Ascending aorta (tissue), 2 donors: ENCODE data around the gene KIRREL1. TPM values are rescaled to one million over a fixed set of nuclear protein-coding genes. Genes with fewer than 3 reads are reported as not detected.

Source experiments
- DNase-seq, 2 donors: peaks; one replicate each; pipeline ENCODE4 v3.0.0-alpha.2; 2019; ENCODE audit warnings: low spot score in 2 of 2
- H3K27ac ChIP-seq, 2 donors: fragments of 200-600 bp; sonication (generic); one replicate each; pipeline ENCODE4 v1.5.1; 2016 to 2017; ENCODE audit warnings: mild to moderate bottlenecking in 1 of 2
- H3K27me3 ChIP-seq: fragments of 200-600 bp; sonication (generic); one replicate; pipeline ENCODE4 v1.5.1; 2017
- H3K36me3 ChIP-seq, 2 donors: fragments of 200-600 bp; sonication (generic); one replicate each; pipeline ENCODE4 v1.5.1; 2016
- H3K4me1 ChIP-seq, 2 donors: fragments of 200-600 bp; sonication (generic); one replicate each; pipeline ENCODE4 v1.5.1; 2016 to 2017; ENCODE audit warnings: mild to moderate bottlenecking in 1 of 2
- H3K4me3 ChIP-seq, 2 donors: fragments of 200-600 bp; sonication (generic); one replicate each; pipeline ENCODE4 v1.5.1; 2016 to 2017; ENCODE audit warnings: mild to moderate bottlenecking in 1 of 2
- H3K9me3 ChIP-seq, 2 donors: fragments of 200-600 bp; sonication (generic); one replicate each; pipeline ENCODE4 v1.5.1; 2016
- intact Hi-C: fragments of 100-400 bp; cut with DNase I; formaldehyde crosslinking; loops from one replicate; pipeline ENCODE4 v1.15.1; 2023
- total RNA-seq: library from RNA; depleted of rRNA; stranded (reverse); fragments of >200 nt; gene quantifications from one replicate; pipeline ENCODE4 v1.1.0, GENCODE V29; 2016
- TF ChIP-seq, protein P1 (sequence below), 3 experiments: fragments of 200-600 bp in 2 of 3; fragments of 450-650 bp in 1 of 3; sonication (generic) in 2 of 3; IDR thresholded peaks; one replicate each; pipeline ENCODE4 v1.5.1; 2016 to 2019; ENCODE audit warnings: antibody characterized with exemption in 3 of 3, mild to moderate bottlenecking in 1 of 3, moderate library complexity in 1 of 3

Gene KIRREL1
- total RNA-seq, 1 donor from 2014 or later = 114 TPM

DNA sequence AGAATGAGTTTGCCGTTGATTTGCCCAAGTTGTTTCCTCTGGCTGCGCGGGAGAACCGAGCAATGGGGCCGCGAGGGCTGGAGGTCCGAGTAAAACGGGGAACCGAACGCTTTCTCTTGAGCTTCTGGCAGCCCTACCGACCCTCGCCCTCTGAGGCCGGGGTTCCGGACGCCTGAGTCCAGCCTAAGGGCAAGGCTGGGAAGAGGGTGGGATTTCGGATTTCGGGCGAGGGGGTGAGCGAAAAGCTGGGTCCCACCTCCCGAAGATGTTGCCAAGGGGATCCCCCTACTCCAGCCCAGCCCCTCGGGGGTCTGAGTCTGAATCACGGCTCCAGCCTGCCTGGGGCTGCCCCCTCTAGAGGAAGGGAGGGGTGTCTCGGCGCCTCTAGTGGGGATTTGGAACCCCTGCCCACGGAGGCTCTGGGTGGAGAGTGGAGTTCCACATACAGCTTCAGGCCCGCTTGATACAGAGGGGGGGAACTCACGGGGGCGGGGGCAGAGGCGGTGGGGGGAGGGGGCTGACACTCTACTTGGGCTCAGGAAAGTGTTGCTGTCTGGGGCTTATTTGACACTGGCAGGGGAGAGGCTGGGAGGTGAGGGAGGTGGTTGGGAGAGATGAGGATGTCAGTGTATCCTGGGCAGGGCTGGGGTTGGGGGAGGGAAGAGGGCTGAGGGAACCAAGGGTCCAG lies 617 bp downstream of the KIRREL1 start:
- Histone ChIP-seq H3K4me3 (peak overlapping the region; percentile 87 to 94), H3K27ac (peak overlapping the region; percentile 97), H3K27me3 (no peaks in the 10 kb centered on the region), H3K9me3 (no peaks in the 10 kb centered on the region), H3K4me1 (peaks cover 5 to 45% of the 10 kb centered on the region in 2 donors), H3K36me3 (no peaks in the 10 kb centered on the region)
- intact Hi-C loops = loop anchor here (1.0 to 2.0 kb wide), 3 partner anchors 17 to 131 kb away; no protein-coding TSS in a partner anchor
- TF ChIP-seq, protein P1, sequence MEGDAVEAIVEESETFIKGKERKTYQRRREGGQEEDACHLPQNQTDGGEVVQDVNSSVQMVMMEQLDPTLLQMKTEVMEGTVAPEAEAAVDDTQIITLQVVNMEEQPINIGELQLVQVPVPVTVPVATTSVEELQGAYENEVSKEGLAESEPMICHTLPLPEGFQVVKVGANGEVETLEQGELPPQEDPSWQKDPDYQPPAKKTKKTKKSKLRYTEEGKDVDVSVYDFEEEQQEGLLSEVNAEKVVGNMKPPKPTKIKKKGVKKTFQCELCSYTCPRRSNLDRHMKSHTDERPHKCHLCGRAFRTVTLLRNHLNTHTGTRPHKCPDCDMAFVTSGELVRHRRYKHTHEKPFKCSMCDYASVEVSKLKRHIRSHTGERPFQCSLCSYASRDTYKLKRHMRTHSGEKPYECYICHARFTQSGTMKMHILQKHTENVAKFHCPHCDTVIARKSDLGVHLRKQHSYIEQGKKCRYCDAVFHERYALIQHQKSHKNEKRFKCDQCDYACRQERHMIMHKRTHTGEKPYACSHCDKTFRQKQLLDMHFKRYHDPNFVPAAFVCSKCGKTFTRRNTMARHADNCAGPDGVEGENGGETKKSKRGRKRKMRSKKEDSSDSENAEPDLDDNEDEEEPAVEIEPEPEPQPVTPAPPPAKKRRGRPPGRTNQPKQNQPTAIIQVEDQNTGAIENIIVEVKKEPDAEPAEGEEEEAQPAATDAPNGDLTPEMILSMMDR (IDR thresholded peaks at IDR 0.05) = peak in 2 of 3 experiments; percentile 17 to 37
- DNase-seq = no peak

DNA sequence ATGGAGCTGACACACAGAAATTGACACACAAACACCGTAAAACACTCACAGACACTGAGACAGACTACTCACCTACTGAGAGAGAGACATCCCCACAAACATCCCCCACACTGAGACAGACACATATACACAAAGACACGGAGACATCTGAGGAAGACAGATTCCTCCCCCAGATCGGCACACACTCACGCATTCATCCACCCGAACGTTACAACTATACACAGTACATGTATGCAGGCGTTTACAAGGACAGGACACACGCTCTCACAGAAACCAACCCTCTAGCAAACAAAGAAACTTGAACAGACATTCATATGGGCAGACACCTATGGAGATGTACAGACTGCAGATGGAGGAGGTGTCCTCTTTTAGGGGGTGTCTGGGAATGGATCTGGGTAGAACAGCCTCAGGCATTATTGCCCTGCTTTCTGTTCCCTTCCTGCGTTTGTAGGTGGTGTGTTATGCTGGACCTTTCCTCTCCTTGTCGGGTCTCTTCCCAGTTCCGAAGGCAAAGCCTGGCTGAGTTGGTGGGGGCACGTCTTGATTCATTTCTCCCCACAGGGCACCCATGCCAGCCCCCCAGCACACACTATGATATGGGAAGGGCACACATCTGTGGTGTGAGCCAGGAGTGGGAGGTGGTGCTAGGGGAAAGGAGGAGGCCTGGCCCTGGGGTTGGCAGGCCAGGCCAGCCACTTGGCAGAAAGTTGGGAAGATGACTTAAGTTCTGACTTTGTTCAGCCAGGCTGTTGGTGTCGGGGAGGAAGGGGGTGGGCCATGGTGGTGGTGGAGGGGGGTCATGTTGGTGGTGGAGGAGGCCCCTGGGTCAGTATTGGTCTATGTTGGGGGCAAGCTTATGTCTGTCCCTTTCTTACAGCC lies 1.5 kb downstream of the KIRREL1 start:
- Histone ChIP-seq H3K4me1 (peaks cover 5 to 52% of the 10 kb centered on the region in 2 donors), H3K27me3 (no peaks in the 10 kb centered on the region), H3K9me3 (no peaks in the 10 kb centered on the region), H3K36me3 (no peaks in the 10 kb centered on the region), H3K4me3 (peak overlapping the region; percentile 87 to 94), H3K27ac (peak overlapping the region; percentile 97)
- DNase-seq = peak in 1 of 2 donors; percentile 78
- TF ChIP-seq, protein P1 (IDR thresholded peaks at IDR 0.05) = no peak
- intact Hi-C loops = loop anchor here (1.0 kb wide), 1 partner anchor 24 kb away; no protein-coding TSS in a partner anchor

DNA sequence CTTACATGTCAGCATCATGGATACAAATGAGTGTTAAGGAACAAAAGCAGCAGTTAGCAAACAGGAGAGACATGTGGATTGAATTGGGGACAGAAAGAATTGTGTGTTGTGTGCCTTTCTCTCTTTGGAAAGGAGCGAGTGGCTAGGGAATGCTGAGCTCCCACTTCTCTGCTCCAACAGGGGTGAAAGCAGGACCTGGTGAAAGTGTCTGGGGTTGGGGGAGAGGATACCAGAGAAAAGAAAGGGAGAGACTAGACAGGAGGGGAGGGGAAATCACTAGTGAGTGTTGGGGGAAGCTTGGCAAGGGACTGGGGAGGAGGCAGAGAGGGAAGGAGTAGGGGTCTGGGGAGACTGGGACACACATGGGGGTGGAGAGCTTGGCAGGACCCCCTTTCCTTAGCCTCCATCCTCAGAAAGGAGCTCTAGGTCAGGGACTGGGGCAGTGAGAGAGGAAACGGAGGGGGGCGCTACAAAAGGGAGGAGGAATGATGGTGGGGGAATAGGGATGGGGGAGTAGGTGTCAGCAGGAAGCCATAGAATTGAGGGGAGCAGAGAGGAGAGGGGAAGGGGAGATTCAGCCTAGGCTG lies 2.2 kb downstream of the KIRREL1 start:
- H3K27me3 ChIP-seq = no peaks in the 10 kb centered on the region
- TF ChIP-seq, protein P1 (IDR thresholded peaks at IDR 0.05) = peak in 1 of 3 experiments; percentile 44
- intact Hi-C loops = loop anchor here (1.0 kb wide), 1 partner anchor 24 kb away; no protein-coding TSS in a partner anchor
- H3K27ac ChIP-seq = peak overlapping the region; percentile 97
- peak overlapping the region; percentile 87 to 94 for H3K4me3 ChIP-seq
- no peaks in the 10 kb centered on the region for H3K9me3 ChIP-seq
- H3K36me3 ChIP-seq = no peaks in the 10 kb centered on the region
- peaks cover 7 to 59% of the 10 kb centered on the region in 2 donors for H3K4me1 ChIP-seq
- DNase-seq = no peak

DNA sequence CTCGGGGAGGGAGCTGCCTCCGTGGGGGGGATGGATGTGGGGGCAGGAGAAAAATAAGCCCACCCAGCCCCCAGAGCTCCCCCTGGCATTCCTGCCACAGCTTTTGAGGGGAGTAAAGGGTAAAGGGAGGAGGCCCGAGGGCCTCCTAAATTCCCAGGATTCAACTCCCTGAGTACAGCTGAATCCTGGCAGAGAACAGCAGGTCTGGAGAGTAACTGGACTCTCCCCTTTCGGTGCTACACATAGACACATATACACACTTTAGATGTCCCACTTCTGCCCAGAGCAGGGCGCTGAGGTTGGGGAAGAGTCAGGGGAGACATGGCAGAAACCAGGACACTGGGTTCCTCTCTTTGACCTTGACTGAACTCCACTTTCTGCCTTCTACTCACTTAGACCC lies 3.0 kb downstream of the KIRREL1 start:
- H3K36me3 ChIP-seq = no peaks in the 10 kb centered on the region
- intact Hi-C loops = no loop called here
- H3K4me1 ChIP-seq = peaks cover 9 to 66% of the 10 kb centered on the region in 2 donors
- no peaks in the 10 kb centered on the region for H3K9me3 ChIP-seq
- no peaks in the 10 kb centered on the region for H3K27me3 ChIP-seq
- DNase-seq = no peak
- H3K27ac ChIP-seq = peak overlapping the region; percentile 97
- peak overlapping the region; percentile 87 to 94 for H3K4me3 ChIP-seq
- TF ChIP-seq, protein P1 (IDR thresholded peaks at IDR 0.05) = no peak

DNA sequence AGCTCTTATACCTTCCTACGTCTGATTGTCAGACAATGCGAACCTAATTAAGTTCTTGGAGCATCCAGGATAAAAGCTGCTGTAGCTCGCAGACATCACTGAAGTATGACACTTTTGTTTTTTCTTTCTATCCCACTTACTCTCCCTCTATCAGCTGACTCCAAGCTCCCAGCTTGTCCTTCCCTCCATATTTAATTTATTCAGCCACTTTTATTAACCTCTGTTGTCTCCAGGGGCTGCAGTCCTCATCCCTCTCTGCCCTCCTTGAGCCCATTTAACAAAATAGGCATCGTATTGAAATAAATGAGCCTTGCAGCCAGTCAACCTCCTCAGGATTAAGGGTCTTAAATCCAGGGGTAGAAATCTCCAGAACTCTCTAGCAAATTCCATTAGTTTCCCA lies 7.1 kb downstream of the KIRREL1 start:
- Histone ChIP-seq H3K27ac (peak overlapping the region; percentile 92 to 99), H3K9me3 (no peaks in the 10 kb centered on the region), H3K4me3 (no peak overlapping the region), H3K36me3 (no peaks in the 10 kb centered on the region), H3K4me1 (peaks cover 35 to 88% of the 10 kb centered on the region in 2 donors), H3K27me3 (no peaks in the 10 kb centered on the region)
- DNase-seq = no peak
- TF ChIP-seq, protein P1 (IDR thresholded peaks at IDR 0.05) = no peak
- intact Hi-C loops = no loop called here
